T-helper 2 cell (primary cell): ENCODE measurements around the gene C1R.

Experiments
- DNase-seq, 5 experiments: peaks; one replicate each; pipeline versions ENCODE4 v3.0.0 to v3.0.0-alpha.2; 2012 to 2022
- total RNA-seq, 2 donors: gene quantifications; one replicate each; lab custom pipeline; 2026; lab: John Stamatoyannopoulos, UW

C1R gene
- 2.6 to 3.1 reads per million in 2 donors for total RNA-seq

DNA sequence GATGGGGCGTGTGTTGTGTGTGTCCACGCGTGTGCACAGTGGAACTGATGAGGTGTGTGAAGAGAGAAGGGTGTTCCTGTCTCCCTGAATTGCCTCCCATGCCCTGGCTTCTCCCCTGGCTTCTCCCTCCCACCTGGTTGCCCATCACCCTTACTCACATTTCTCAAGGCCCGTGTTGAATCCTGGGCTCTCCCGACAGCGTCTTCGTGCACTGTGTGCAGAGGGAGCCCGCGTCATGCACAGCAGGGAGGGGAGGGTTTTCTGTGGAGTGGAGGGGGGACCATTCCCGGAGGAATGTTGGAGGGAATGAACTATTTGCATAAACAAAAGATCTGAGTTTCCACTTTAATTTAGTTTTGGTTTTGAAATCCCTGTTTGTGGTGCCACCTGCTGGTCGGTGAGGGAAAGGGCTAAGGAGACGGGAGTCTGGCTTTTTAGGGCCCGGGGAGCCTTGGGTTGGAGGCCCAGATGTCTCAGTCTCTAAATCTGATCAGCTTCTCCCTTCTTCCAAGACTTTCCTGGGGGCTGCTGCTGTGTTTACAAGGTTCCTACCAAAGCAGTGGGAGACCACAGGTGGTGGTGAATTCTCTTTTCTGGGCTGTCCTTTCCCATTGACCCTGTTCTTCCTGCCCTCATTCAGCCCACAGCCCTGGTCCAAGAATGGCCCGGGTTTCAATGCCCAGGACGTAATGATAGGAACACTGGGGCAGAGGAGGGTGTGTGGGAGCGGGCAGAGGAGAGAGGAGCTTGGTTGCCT lies at the start of gene C1R:
C1R (minus strand) TSS at position 217 of the 757 bp plus-strand sequence; CDS start at position 160, 57 bp downstream.
- peak; percentile 27 to 67 (median 55) for DNase-seq

DNA sequence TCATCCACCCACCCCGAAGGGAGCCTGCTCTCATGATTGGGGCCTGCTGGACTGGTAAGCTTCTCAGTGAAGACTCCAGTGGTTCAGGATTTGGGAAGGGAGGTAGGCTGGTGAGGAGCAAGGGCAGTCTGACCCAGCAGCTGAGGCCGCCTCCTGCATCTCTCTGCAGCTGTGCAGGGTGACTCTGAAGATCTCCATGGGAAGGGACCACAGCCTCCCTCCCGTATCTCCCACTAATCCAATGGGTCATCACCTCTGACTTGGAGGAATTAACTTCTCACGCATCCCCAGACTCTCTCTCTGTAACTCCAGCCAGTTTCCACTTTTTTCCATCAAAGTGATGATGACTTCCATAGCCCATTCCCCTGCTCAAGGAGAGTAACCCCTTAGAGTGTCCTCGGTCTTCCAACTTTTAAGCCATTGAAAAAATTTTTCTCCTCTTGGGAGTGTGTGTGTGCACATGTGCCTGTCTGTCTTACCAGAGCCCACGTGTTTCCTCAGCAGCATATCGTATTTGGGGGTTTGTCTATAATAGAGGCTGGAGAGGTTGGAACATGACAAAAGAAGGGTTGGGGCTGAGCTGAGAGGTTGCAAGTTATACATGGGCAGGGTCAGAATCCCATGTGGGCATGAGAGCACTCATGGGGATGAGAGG lies 49.2 kb upstream of the C1R start:
- DNase-seq = no peak

DNA sequence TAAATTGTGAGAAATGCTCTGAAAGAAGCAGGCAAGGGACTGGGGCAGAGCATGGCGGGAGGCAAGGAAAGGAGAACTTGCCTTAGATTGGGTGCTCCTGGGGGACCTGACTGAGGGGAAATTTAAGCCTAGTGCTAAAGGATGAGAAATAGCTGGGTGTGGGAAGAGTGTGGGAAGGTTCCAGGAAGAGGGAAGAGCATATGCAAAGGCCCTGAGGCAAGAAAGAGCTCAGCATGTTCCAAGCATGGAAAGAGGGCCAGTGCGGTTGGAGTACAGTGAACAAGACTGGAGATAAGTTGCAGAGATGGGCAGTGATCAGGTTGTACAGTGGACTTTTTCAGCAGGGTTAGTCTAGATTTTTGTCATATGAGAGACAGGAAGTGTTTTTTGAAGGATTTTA lies 47.0 kb upstream of the C1R start:
- DNase-seq = no peak

DNA sequence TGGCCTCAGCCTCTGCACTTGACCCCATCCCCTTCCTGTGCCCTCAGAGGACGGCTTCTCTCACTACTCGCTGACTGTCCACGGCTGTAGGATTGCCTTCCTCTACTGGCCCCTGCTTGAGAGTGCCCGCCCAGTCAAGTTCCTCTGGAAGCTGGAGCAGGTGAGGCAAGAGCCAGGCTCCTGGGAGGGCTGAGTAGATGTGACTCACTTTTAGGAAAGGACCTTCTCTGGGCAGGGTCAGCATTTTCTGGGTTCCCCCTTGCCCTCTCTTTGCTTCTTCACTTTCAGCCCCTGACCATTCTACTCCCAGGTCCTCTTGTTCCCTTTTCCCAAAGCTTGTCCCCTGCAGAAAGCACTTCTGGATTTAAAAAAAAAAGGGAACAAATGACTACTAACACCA lies 45.7 kb upstream of the C1R start:
- no peak for DNase-seq

DNA sequence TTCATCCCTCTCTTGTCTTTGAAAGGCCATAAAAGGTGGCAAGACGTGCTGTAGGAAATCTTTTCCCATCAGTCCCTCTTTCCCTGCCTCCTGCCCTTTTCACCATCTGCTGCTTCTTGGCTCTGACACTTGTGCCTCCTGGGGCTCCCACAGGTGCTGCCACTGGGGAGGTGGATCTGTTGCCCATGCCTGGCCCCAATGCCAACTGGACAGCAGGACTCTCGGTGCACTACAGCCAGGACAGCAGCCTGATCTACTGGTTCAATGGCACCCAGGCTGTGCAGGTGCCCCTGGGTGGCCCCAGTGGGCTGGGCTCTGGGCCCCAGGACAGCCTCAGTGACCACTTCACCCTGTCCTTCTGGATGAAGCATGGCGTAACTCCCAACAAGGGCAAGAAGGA lies 44.4 kb upstream of the C1R start:
- no peak for DNase-seq

DNA sequence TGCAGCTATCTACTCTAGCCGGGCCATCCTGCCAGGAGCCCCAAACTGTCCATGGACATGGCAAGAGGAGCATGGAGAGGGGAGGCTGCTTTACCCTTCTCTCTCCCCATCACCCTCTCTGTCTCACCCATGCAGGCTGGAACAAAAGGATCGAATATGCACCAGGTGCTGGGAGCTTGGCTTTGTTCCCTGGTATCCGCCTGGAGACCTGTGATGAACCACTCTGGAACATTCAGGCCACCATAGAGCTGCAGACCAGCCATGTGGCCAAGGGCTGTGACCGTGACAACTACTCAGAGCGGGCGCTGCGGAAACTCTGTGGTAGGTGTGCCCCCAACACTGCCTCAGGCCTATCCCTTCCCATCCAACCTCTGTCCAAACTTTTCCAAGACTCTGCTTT lies 43.8 kb upstream of the C1R start:
- DNase-seq = no peak

DNA sequence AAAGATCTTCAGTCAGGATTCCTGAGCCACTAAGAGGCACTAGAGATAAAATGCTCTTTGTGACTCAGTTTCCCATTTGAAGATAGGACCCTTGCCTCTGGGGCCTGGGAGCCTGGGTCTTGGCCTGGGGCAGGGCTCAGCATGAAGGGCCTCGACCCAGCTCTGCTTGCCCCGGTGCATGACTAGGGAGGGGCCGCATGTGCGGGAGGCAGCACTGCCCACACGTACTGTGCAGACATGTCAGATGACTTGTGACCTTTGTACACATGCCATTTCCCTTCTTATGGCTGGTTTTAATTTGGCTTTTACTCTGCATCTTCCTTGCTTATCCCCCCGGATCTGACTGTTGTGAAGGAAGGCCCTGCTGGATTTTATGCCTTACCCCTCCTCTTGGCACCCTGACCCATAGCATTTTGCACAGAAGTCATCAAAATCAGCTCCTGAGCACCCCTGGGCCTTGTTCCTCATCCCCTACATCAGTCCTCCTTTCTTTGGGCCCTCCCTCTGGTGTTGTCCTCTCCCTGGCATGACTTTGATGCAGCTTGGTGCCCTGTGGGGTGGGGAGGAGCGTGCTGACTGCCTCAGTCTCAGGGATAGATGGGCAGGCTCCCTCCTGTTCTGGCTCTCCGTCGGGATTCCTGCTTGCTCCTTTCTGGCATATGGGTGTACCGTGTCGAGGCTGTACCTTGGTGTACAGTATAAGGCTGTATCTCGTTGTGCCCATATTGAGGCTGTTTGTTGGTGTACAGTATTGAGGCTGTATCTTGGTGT lies 42.3 kb upstream of the C1R start:
- DNase-seq = no peak

DNA sequence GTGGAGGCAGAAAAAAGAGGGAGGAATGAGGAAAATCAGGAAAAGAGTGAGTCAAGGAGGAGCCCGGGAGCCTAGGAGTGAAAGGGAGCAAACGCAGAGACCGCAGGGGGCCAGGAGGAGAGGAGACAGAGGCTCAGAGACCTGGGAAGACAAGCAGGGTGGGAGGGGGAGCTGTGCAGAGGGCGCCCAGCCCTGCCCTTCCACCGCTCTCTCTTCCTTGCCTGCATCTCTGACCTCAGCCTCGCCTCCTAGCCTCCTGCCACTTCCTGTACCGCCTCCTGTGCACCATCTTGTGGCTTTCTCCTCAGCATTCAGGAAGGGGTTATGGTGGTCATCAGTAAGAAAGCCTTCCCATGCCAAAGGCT lies 39.2 kb upstream of the C1R start:
- DNase-seq = peak in 2 of 5 experiments; percentile 32 to 88

DNA sequence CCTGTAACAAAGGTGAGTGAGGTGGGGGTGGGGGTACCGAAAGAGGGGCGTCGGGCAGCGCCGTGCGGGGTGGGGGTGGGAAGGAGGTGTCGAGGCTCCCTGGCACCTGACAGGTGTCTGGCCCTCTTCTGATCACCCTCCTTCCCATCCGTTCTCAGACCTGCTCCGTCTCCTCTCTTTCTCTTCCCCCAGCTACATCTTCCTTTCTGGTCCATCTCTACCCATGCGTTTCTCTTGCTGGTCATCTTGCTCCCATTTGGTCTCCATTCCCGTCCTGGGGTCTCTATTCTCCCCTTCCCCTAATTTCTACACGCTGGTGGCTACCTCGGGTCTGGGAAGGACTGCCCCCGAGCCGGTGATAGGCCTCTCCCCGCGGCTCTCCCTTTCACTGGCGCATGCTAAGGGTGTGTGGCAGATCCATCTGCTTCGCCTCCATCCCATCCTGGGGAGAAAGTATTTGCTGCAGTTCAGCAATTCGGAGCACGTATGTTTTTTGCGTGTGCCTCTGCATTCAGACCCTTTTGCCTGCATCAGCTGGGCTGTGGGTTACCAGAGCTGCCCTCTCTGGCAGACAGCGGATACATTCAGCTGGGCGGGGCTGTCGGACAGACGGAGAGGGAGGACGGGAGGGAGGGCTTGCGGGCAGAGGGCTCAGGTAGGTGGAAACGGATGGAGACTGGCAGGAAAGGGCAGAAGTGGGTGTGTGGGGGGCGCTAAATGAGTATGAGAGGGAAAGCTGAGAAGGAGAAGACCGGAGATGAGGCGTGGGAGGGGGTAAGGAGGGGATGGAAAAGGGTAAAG lies 38.7 kb upstream of the C1R start:
- DNase-seq = peak in 3 of 5 experiments; percentile 26 to 72 (median 51)

DNA sequence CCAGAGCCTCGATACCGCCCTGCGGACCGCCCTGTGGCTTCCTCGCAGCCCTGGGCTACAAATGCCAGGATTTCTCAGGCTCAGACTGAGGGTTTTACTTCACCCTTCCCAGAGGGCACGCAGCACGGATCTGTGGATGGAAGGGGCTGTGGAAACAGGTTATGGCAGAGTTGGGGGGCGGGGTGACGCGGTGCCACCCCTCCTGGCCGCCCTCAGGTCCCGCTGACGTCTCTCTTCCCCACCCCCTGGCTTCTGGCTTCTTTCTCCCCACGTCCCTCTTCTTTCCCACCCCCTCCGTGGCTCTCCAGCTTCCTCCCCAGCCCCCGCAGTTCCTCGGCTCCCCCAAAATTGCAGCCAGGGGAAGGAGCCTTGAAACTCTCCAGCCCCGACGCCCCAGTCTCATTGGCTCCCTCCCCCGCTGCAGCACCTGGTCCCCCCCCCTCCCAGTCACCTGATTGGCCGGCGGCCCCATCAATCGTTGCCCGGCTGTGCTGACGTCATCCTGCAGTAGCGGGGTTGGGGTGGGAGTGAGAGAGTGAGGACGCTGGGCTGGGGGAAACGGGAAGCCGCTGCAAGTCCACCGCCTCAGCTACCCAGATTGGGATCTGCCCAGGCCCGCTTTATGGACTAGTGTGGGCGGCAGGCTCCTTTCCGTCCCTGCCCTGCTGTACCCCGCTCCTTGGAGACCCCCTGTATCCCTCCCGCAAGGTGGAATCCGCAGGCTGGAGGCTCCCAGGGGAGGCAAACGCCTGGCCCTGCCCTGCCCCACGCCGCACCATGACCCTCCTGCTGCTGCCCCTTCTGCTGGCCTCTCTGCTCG lies 37.8 kb upstream of the C1R start, which contains the start of gene CLSTN3:
CLSTN3 (plus strand) TSS at position 500 of the 820 bp plus-strand sequence; CDS start at position 778, 278 bp downstream.
- DNase-seq = peak; percentile 72 to 91 (median 81)

DNA sequence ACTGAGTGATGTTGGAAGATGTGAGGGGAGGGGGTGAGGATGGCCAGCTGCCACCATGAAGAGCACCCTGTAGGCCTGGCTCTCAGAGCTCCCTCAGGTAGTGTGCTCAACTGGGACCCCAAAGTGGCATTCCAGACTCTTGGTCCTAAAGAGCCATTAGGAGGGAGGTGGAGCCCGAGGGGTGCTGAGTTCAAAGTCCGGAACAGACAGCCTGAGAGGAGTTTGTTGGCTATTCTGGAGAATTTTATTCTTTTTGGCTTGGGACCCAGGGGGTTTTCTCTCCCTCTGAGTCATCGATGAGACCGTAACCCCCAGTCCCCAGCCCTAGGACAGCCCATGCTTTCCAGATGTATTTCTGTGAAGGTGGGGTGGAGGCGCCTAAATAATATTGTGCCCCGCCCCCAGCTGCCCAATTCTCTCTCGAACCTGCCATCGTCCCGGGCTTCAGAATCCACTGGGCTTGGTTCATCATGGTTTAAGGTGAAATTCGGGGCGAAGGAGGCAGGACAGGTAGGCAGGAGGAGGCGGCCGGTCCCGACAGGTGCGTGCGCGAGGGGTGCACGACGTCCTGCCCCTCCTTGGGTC lies 37.1 kb upstream of the C1R start:
- no peak for DNase-seq

DNA sequence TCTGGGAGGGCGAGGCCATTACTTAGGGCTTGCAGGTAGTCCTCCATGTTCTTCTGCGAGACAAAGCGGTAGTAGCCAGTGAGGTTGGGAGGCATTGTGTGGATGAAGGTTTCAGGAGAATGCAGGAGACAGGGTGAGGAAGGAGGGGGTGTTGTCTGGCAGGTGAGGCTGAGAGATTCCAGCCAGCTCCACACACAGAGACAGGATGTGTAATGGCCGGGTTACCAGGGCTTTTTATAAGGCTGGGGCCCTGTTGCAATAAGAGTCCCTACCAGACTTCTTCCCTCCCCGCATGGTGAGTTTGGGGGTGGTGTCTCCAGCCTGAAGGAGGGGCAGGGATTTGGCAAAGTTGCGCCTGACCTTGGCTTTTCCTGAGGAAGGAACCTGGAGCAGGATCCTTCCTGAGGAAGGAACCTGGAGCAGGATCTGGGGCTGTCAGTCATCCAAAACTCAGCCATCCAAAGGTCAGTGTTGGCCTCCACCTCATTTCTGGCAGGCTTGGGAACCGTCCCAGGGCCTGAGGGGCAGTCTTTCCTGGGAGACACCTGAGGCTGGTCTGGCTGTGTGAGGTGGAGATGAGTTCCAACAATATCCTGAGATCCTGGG lies 36.5 kb upstream of the C1R start, which contains the start of gene RBP5:
RBP5 (minus strand) TSS at position 209 of the 606 bp plus-strand sequence; CDS start at position 95, 114 bp downstream.
- DNase-seq = no peak

DNA sequence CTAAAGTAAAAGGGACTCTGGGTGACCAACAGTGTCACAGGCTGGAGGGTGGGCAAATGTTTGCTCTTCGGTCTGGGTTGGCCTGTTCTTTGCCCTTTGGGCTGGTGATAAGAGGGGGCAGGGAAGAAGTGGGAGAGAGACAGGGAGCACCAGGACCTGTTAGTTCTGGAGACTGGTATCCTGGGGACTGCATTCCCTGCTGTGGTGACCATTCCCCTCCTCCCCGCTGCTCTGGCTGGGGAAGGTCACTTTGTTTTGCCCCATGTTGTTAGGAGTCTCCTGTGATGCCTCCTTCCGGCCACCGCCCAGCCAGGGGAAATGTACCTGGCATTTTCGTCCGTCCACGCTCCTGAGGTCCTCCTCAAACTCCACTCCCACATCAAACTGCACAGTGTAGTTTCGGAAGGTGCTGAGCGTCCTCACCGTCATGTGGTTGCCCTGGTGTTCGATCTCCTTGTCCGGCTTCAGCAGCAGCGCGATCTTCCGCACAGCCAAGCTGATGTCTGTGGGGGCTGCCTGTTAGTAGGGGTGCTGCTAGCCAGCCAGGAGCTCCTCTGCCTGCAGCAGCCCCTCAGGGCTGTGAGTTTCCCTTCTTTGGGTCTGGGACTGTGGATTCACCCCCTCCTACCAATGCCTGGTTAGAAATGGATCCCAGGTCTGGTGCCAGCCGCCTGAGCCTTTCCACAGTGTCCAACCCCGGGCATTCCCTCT lies 35.8 kb upstream of the C1R start:
- DNase-seq = no peak

DNA sequence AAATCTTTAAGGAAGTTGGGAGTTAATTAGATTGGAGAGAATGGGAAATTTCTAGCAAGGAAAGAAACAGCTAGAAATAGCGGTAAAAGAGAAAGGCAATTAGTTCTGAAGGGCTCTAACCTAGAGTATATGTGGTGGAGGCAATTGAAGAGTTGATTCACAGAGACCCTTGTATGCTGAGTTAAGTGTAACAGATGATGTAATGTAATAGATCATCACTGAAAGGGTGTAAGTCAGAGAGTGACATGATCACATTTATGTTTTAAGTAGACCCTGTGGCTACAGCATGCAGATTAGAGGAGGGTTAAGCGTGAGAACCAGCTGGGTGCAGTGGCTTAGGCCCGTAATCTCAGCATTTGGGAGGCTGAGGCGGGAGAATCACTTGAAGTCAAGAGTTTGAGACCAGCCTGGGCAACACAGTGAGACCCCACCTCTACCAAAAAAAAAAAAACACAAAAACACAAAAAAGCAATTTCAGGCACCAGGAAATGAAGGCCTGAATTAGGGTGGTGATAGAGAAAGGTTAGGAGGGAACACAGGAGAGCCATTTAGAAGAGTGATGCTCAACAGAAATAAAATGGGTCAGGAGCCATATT lies 33.5 kb upstream of the C1R start:
- DNase-seq = no peak

DNA sequence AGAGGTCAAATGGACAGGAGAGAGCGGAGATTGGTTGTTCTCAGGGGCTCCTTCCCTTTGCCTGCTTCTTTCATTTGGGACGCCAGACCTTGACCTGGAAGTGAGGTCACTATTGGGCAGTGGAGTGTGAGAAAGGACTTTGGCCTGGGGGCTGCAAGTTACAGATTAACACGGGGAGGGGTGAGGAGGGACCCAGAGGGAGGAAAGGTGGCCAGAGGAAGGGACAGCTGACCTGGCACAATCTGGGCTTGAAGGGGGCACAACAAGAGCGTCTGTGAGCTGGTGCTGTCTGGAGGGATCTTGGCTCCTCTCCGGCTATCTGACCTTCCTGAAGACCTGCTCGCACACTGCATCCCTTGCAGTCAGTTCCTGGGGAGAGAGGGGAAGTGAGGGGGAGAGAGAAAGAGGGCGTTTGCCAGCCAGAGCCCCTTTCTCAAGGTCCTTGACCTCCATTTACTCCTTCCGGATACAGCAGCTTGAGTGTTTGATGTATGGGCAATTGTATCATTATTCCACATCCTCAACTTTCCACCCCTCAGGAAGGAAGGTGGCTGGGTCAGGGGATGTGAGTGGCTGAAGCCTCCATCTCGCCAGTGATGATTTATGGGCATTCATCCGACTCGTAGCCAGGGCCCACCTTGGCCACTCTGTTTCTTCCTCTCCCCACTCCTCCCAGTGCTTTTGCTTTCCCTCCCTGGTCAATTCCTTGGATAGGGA lies 31.7 kb upstream of the C1R start:
- DNase-seq = no peak

DNA sequence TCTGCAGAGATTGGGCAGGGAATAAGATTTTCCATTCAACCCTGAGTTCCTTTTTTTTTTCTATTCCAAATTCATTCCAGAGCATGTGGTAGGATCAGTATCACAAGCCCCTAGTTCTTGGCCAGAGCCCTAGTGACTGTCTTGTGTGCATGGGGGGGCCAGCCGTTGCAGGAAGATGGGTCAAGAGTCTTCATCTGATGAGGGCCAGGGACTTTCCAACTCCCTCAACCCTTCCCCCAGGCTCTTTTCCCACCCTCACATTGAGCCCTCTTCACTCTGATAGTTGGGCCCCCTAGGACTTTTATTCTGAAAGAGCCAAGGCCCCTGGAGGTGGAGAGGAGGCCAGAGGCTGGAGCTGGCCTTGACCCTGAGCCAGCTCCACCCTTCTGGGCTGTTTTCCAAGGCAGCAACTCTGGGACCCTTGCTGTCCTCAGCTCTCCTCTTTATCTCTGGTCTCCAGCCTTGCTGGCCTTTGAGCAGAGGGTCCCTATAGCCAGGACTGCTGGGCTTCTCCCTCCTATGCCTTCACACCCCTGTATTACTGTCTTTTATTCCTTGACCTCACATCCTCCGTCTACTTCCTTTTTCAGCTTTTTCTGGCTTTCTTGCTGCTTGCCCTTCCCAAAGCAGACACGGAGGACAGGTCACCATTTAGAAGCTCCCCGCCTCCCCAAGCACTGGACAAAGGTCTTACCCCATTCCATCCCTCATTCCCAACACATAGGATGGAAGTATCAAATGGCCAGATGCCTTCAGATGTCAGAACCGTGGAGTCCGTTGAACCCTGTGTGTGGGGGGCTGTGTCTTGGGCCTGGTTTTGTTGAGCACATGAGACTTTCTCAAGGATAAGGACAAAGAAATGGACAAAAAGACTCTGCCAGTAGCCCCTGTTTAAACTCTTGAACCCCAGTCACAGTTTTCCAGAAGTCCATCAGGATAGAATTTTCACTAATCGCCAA lies 30.8 kb upstream of the C1R start:
- no peak for DNase-seq

DNA sequence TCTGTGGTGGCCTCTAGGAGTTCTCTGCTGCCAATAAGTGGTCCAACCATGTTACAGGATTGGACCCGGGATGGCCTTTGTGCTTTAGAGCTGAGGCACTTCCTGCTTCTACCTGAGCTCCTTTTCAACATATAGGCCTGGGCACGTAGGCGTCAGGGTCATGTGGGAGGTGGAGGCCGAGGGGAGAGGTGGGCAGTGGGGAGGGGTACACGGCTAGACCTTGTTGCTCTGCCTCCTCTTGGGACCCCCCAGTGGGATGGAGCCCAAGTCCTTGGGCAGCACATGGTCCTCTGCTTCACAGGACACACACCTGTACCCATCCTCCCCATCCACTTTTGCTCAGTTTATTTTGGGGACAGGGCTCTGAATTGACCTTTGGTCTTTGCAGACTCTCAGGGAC lies 29.1 kb upstream of the C1R start:
- DNase-seq = no peak

DNA sequence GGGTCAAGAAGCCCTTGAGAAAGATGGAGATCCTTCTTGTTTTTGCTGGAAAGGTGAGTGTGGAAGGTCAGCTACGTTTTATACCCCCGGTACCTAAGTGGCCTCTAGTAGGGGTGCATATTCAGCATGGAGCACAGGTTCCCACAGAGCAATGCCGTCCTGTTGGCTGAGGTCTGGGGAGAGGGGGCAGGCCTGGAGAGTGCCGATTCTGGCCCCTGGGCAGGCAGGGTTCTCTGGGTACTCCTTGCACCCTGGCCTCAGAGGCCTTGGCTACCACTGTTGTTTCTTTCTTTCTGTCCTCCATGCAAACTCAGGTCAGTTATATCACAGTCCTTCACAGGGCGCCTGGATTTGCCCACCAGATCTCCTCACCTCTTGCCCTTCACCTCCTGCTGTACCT lies 27.9 kb upstream of the C1R start:
- DNase-seq = no peak
